AG10803 (cell line): ENCODE data around the gene GAB4.

ENCODE experiments used
- DNase-seq: peaks from one replicate; pipeline ENCODE4 v3.0.0; 2010; ENCODE audit warnings: low read depth
- H3K4me3 ChIP-seq: 2 replicates; pipeline ENCODE4 v1.5.1; 2011; ENCODE audit warnings: mild to moderate bottlenecking, low read length, control low read depth
- TF ChIP-seq, protein P1 (sequence below): conservative IDR thresholded peaks from 2 replicates; pipeline ENCODE4 v1.5.1; 2011; ENCODE audit warnings: mild to moderate bottlenecking, low read length, control low read depth, inconsistent platforms

Gene GAB4

DNA sequence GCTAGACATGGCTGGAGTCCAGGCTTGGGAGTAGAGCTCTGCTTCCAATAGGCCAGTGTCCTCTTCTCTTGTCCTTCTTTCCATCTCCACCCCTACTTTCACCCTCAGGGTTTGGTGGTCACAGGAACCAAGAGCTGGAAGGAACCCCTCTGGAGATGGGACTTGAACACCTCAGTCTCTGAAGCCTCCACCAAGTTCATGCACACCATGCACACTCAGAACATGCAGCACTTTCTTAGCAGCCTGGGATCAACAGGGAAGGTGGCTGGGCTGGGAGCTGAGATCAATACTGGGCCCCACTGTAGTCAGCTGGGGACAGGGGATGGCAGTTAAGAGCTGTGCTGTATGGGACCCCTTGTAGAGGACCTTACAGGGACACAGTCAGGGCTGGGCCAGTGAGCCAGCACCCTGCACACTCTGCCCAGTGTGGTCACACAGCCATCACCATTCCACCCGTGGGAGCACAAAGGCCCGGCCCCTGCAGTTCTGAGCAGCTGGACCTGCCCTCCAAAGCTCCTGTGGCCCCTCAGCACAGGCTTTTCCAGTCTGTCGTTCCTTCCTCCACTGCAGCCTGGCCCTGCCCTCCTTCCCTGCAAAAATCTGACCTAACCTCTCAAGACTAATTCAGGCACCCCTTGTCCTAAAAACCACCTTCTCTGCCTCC is 47.7 kb downstream of the GAB4 start:
- H3K4me3 ChIP-seq, result no peak overlapping the region
- TF ChIP-seq, protein P1, sequence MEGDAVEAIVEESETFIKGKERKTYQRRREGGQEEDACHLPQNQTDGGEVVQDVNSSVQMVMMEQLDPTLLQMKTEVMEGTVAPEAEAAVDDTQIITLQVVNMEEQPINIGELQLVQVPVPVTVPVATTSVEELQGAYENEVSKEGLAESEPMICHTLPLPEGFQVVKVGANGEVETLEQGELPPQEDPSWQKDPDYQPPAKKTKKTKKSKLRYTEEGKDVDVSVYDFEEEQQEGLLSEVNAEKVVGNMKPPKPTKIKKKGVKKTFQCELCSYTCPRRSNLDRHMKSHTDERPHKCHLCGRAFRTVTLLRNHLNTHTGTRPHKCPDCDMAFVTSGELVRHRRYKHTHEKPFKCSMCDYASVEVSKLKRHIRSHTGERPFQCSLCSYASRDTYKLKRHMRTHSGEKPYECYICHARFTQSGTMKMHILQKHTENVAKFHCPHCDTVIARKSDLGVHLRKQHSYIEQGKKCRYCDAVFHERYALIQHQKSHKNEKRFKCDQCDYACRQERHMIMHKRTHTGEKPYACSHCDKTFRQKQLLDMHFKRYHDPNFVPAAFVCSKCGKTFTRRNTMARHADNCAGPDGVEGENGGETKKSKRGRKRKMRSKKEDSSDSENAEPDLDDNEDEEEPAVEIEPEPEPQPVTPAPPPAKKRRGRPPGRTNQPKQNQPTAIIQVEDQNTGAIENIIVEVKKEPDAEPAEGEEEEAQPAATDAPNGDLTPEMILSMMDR, result no peak
- DNase-seq, result no peak

DNA sequence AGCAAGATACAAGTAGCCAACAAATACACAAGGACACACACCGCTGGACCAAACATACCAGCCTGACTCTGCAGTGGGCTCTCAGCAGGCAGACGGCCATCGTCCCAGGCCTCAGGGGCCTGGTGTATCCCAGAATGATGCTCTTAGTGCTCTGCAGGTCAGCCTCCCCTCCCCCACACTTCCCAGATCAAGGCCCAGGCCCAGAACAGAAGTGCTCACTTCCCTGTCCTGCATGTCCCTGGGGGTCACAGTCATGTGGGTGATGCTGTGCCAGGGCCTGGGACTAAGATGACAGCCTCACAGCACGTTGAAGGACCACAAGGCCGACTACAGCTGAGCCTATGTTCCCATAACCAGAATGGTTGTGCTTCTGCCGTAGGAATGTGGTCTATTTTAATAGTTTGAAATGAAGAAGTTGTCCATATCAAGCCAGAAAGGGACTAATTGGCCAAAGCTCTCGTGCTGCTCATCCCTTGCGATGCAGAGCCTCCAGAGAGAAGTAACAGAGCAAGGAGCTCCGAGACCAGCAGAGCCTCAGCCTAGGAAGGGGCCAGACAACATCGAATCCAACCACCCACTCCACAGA is 48.6 kb downstream of the GAB4 start:
- DNase-seq, result no peak
- no peak overlapping the region for H3K4me3 ChIP-seq
- TF ChIP-seq, protein P1, result no peak

DNA sequence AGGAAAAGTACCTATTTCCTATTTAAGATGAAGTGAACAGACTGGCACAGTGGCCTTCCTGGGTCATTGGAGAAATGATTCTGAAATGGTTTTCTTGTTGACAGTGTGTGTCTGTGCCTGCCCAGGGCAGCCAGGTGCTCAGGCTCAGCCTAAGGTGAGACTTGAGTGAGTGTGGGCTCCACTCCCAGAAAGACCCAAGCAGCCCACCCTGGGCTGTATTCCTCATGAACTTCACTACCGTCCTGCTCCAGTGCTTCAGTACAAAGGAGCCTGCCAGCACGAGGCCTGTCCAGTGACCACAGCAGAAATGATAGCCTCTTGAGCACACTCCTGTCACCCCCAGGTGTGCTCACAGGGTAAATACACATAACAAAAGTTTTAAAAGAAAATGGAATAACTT is 49.5 kb downstream of the GAB4 start:
- no peak overlapping the region for H3K4me3 ChIP-seq
- TF ChIP-seq, protein P1, result no peak
- DNase-seq, result no peak

DNA sequence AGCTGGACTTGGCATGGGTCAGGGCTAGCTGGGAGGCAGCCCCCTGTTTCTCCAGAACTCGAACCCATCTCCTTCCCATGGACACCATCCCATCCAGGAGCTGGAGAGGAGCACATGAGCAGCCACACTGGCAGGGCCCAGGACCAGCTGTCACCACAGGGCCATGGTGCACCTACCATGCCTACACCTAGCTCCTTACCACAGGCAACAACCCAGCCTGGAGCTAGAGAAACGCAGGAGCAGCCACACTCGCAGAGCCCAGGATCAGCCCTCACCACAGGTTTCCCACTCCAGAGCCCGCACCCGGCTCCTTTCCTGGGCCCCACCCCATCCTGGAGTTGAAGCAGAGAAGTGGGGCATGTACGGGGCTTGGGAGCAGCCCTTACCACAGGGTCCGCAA is 50.2 kb downstream of the GAB4 start:
- H3K4me3 ChIP-seq, result no peak overlapping the region
- no peak for DNase-seq
- TF ChIP-seq, protein P1, result no peak

DNA sequence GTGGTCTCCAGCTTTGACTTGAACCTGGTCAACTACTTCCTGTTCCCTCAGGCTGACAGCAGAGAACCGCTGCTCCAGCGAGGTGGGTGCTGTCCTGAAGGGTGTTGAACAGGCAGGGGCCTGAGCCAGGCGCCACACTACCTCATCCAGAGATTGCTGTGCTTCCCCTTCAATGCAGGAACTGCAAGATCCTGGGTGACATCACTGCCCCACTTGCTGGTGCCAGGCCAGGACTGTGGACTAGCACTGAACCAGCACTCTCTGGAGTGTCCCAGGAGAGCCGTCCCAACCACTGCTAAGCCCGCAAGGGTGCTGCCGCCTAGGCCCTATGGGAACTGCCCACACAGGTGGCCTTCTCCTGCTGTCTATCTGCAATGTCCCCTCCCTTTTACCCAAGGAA is 51.7 kb downstream of the GAB4 start:
- TF ChIP-seq, protein P1, result no peak
- DNase-seq, result no peak
- H3K4me3 ChIP-seq, result no peak overlapping the region

DNA sequence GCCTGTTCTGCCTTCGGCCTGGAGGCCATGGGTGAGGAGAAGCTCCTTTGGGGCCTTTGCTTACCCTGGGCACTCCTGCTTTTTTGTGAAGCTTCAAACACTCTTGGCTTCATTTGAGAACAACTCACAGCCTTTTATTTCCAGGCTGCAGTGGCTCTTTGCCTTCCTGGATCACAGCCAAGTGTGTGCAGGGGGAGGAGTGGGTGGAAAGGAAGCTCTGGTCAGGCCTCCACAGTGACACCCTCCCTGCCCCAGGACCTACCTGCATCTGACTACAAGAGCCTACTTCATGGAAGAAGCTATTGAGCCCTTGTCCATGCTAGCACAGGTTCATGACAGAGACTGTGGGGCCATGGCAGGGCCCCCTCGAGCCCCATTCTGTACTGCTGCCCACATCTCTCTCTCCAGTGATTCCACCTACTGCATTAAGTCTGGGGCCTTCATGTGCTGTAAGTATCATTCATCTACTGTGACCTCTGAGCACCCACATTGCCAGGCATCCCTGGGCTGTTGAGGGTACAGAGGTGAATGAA is 52.3 kb downstream of the GAB4 start:
- TF ChIP-seq, protein P1, result no peak
- H3K4me3 ChIP-seq, result no peak overlapping the region
- no peak for DNase-seq

DNA sequence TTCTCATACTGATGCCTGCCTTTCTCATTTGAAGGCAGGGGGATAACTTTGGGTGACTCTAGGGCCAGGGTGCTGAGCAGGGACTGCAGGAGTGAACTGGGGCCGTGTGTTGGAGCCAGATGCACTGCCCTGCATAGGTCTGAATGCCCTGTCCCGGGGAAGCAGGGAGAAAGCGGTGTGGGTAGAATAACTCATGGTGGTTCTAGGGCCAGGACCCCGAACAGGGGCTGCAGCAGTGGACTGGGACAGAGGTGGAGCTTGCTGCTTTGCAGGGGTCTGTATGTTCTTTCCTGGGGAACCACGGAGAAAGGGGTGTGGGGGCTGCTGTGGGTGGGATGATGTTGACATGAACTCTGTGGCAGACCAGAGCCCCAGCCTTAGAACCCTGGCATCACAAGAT is 52.9 kb downstream of the GAB4 start:
- TF ChIP-seq, protein P1, result no peak
- H3K4me3 ChIP-seq, result no peak overlapping the region
- DNase-seq, result no peak
